ENCODE results near the gene CCDC74B.
"Not testable (repeated sequence)": the region's sequence is repeated elsewhere in the genome, so short reads cannot be mapped to it uniquely, and the experiment has no call there.

- TF ChIP-seq, protein P1, sequence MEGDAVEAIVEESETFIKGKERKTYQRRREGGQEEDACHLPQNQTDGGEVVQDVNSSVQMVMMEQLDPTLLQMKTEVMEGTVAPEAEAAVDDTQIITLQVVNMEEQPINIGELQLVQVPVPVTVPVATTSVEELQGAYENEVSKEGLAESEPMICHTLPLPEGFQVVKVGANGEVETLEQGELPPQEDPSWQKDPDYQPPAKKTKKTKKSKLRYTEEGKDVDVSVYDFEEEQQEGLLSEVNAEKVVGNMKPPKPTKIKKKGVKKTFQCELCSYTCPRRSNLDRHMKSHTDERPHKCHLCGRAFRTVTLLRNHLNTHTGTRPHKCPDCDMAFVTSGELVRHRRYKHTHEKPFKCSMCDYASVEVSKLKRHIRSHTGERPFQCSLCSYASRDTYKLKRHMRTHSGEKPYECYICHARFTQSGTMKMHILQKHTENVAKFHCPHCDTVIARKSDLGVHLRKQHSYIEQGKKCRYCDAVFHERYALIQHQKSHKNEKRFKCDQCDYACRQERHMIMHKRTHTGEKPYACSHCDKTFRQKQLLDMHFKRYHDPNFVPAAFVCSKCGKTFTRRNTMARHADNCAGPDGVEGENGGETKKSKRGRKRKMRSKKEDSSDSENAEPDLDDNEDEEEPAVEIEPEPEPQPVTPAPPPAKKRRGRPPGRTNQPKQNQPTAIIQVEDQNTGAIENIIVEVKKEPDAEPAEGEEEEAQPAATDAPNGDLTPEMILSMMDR (conservative IDR thresholded peaks at IDR 0.05; ENCODE audit: low read length), result not testable (repeated sequence)
- TF ChIP-seq EZH2phosphoT487 (IDR thresholded peaks at IDR 0.05; ENCODE audit: borderline replicate concordance), result not testable (repeated sequence)
Measured at GRCh38 chr2:130152136-130152815, 7.4 kb upstream of the CCDC74B start.

All from Loucy (cell line).